Activated CD4-positive, alpha-beta T cell treated with anti-CD3 and anti-CD28 coated beads, Interleukin-2, amount 10 ng/mL, durations not matched to agents 24 days and 14 days (primary cell): ENCODE results near the gene E2F3. TPM values are rescaled to one million over a fixed set of nuclear protein-coding genes. Genes with fewer than 3 reads are reported as not detected.

ENCODE experiments used
- DNase-seq: peaks from one replicate; pipeline ENCODE4 v3.0.0; 2022
- H3K27ac Mint-ChIP-seq: one replicate; pipeline ENCODE4 v1.8.0; 2022; ENCODE audit warnings: mild to moderate bottlenecking, mixed read lengths
- H3K27me3 Mint-ChIP-seq: one replicate; pipeline ENCODE4 v1.8.0; 2022; ENCODE audit warnings: mixed read lengths
- H3K36me3 Mint-ChIP-seq: one replicate; pipeline ENCODE4 v1.8.0; 2022; ENCODE audit warnings: low read depth, mild to moderate bottlenecking, mixed read lengths
- H3K4me1 Mint-ChIP-seq: one replicate; pipeline ENCODE4 v1.8.0; 2021; ENCODE audit warnings: mixed read lengths
- H3K4me3 Mint-ChIP-seq: one replicate; pipeline ENCODE4 v1.8.0; 2022; ENCODE audit warnings: mild to moderate bottlenecking, moderate library complexity, mixed read lengths
- H3K9me3 Mint-ChIP-seq: one replicate; pipeline ENCODE4 v1.8.0; 2021; ENCODE audit warnings: mixed read lengths
- intact Hi-C: fragments of 100-400 bp; cut with micrococcal nuclease; formaldehyde crosslinking; loops from one replicate; pipeline ENCODE4 v1.15.1; 2023
- total RNA-seq: library from RNA; stranded (reverse); gene quantifications from 2 replicates; pipeline ENCODE4 v1.2.3, GENCODE V29; 2022

E2F3 gene
- total RNA-seq, 1 donor from 2014 or later: 28.0 TPM

DNA sequence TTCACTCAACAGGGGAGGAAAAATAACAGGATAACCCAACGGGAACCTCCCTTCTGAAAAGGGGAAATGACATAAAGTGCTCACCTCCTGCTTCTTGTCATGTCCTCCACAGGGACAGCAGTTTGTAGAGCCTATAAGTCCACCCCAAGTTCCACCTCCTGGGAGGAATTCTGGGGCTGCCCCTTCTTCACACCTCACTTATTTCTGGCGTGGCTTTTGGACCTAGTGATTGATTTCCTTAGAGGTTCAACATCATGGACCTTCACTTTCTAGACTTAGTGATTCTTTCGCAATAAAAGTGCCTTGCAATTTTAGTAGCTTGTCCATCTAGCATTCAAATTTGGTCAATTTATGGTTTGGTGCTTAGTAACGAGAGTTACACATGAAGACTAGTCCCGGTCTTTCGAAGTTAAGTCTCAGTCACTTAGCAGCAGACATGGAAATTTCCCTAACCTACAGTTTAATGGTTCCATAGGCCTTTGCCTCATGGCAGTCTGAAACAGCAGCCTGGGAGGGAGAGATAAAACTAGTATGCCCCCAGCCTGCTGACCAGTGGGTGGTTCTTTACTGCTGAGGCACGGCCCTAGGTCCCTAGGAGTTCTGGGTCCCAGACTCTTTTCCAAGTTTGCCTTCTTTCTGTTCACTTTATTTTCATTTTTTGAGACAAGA lies 73.3 kb downstream of the E2F3 start:
- Mint-ChIP-seq H3K27ac (no peak overlapping the region), H3K9me3 (no peaks in the 10 kb centered on the region), H3K4me1 (peaks cover 13% of the 10 kb centered on the region), H3K36me3 (peaks cover 18% of the 10 kb centered on the region), H3K4me3 (no peak overlapping the region), H3K27me3 (no peaks in the 10 kb centered on the region)
- intact Hi-C loops: no loop called here
- DNase-seq: no peak

GRCh38 chr6:20476501-20477043 lies 74.9 kb downstream of the E2F3 start:
- H3K4me1 Mint-ChIP-seq: peaks cover 13% of the 10 kb centered on the region
- no peaks in the 10 kb centered on the region for H3K9me3 Mint-ChIP-seq
- intact Hi-C loops: no loop called here
- H3K27ac Mint-ChIP-seq: no peak overlapping the region
- no peak overlapping the region for H3K4me3 Mint-ChIP-seq
- no peaks in the 10 kb centered on the region for H3K27me3 Mint-ChIP-seq
- peaks cover 27% of the 10 kb centered on the region for H3K36me3 Mint-ChIP-seq
- no peak for DNase-seq

GRCh38 chr6:20477485-20477884 lies 75.8 kb downstream of the E2F3 start:
- Mint-ChIP-seq H3K36me3 (peaks cover 30% of the 10 kb centered on the region), H3K27ac (no peak overlapping the region), H3K27me3 (no peaks in the 10 kb centered on the region), H3K4me3 (no peak overlapping the region), H3K4me1 (peaks cover 13% of the 10 kb centered on the region), H3K9me3 (no peaks in the 10 kb centered on the region)
- intact Hi-C loops: no loop called here
- no peak for DNase-seq

- Mint-ChIP-seq H3K36me3 (peaks cover 44% of the 10 kb centered on the region), H3K4me3 (no peak overlapping the region), H3K4me1 (peaks cover 4% of the 10 kb centered on the region), H3K27me3 (no peaks in the 10 kb centered on the region), H3K27ac (no peak overlapping the region), H3K9me3 (no peaks in the 10 kb centered on the region)
- intact Hi-C loops: no loop called here
- no peak for DNase-seq
These were observed 77.4 kb downstream of the E2F3 start for GRCh38 chr6:20479060-20479459.

- DNase-seq: no peak
- peaks cover 2% of the 10 kb centered on the region for H3K4me1 Mint-ChIP-seq
- no peak overlapping the region for H3K27ac Mint-ChIP-seq
- intact Hi-C loops: no loop called here
- peaks cover 46% of the 10 kb centered on the region for H3K36me3 Mint-ChIP-seq
- H3K9me3 Mint-ChIP-seq: no peaks in the 10 kb centered on the region
- no peak overlapping the region for H3K4me3 Mint-ChIP-seq
- H3K27me3 Mint-ChIP-seq: no peaks in the 10 kb centered on the region
These were observed 77.8 kb downstream of the E2F3 start for GRCh38 chr6:20479526-20479925.

DNA sequence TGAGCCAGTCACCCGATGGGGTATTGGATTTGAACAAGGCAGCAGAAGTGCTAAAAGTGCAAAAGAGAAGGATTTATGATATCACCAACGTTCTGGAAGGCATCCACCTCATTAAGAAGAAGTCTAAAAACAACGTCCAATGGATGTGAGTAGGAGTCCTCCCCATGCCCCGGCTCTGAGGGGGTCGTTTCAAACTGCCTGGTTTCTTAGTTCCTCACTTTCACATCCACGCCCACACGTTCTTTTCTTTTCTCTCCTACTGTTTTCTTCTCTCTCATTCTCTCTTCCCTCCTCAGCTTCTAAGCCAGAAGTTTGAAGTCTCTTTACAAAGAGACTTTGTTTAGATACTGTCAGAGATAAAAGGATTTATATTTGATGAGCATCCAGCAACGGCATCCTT lies 79.6 kb downstream of the E2F3 start:
- H3K27ac Mint-ChIP-seq: peak overlapping the region; percentile 9
- no peak overlapping the region for H3K4me3 Mint-ChIP-seq
- H3K9me3 Mint-ChIP-seq: no peaks in the 10 kb centered on the region
- intact Hi-C loops: no loop called here
- peaks cover 46% of the 10 kb centered on the region for H3K36me3 Mint-ChIP-seq
- H3K27me3 Mint-ChIP-seq: no peaks in the 10 kb centered on the region
- no peak for DNase-seq
- H3K4me1 Mint-ChIP-seq: peaks cover 2% of the 10 kb centered on the region

DNA sequence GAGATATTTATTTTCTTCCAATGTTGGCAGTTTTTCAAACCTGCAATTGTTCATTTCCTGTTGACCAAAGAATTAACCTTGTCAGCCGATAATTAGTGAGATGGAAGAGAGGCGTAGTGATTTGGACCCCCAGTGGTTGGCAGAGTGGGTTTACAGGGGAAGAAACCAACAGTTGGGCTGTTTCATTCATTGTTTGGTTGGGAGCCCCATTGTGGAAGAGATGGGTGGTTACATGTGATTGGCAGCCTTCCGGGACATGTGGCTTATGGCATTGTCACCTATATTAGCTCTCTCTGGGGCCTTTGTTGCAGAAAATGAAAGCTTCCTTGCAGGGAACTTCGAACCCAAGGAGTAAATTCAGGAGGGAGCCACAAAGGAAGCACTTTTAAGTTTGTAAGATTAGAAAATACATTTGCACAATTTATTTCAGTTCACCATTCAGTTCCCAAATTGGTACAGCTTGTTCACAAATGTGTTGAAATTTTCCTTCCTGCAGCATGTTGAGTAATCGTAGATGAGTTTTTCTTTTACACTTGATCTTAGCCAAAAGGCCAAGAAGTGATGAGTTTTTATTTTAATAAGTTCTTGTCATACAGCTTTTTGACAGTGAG lies 82.3 kb downstream of the E2F3 start:
- intact Hi-C loops: no loop called here
- H3K27me3 Mint-ChIP-seq: no peaks in the 10 kb centered on the region
- peaks cover 65% of the 10 kb centered on the region for H3K36me3 Mint-ChIP-seq
- peaks cover 4% of the 10 kb centered on the region for H3K4me1 Mint-ChIP-seq
- peaks cover 5% of the 10 kb centered on the region for H3K9me3 Mint-ChIP-seq
- H3K27ac Mint-ChIP-seq: no peak overlapping the region
- no peak overlapping the region for H3K4me3 Mint-ChIP-seq
- DNase-seq: no peak

DNA sequence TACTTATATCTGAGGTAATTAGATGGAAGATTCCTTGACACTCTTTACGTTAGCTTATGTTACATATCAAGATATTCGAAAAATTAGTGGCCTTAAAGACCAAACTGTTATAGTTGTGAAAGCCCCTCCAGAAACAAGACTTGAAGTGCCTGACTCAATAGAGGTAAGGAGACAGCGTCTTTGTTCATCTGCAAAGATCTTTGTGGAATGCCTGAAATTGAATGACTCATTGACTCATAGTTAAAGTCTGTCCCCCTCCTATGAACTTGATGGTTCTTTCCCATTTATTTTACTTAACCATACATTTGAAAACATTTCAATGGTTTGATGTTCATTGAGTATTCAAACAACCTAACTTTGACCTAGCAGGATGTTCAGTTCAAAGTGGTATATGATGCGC lies 85.0 kb downstream of the E2F3 start:
- Mint-ChIP-seq H3K36me3 (peaks cover 67% of the 10 kb centered on the region), H3K4me1 (peaks cover 1% of the 10 kb centered on the region), H3K4me3 (no peak overlapping the region), H3K9me3 (peaks cover 5% of the 10 kb centered on the region), H3K27me3 (no peaks in the 10 kb centered on the region), H3K27ac (no peak overlapping the region)
- intact Hi-C loops: no loop called here
- DNase-seq: no peak

DNA sequence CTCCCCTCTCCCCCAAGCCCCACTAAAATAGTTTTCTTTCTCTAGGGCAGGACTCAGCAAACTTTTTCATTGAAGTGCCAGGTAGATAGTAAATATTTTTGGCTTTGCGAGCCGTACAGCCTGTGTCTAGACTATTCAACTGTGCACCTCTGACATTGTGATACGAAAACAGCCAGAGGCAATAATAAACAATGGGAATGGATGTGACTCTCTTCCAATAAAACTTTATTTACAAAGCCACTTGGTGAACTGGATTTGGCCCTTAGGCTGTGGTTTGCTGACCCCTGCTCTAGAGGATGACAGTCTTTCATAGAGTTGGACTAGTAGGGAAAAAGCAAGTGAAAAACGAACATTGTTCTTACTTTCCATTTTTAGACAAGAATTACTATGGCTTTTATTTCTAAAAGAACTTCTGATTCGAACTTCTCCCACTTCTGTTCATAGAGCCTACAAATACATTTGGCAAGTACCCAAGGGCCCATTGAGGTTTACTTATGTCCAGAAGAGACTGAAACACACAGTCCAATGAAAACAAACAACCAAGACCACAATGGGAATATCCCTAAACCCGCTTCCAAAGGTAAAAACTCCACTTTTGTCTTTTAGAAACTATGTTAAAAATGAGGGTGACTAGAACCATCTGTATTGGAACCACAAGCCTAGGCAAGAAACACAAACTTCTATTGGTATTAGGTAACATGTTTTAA lies 86.1 kb downstream of the E2F3 start:
- H3K4me3 Mint-ChIP-seq: no peak overlapping the region
- H3K4me1 Mint-ChIP-seq: peaks cover 1% of the 10 kb centered on the region
- peaks cover 5% of the 10 kb centered on the region for H3K9me3 Mint-ChIP-seq
- peaks cover 63% of the 10 kb centered on the region for H3K36me3 Mint-ChIP-seq
- no peak for DNase-seq
- intact Hi-C loops: no loop called here
- no peaks in the 10 kb centered on the region for H3K27me3 Mint-ChIP-seq
- H3K27ac Mint-ChIP-seq: no peak overlapping the region

- Mint-ChIP-seq H3K4me1 (peaks cover 1% of the 10 kb centered on the region), H3K9me3 (peaks cover 5% of the 10 kb centered on the region), H3K36me3 (peaks cover 47% of the 10 kb centered on the region), H3K27me3 (no peaks in the 10 kb centered on the region), H3K27ac (no peak overlapping the region), H3K4me3 (no peak overlapping the region)
- DNase-seq: no peak
- intact Hi-C loops: no loop called here
These were observed 88.9 kb downstream of the E2F3 start for GRCh38 chr6:20490591-20490990.

DNA sequence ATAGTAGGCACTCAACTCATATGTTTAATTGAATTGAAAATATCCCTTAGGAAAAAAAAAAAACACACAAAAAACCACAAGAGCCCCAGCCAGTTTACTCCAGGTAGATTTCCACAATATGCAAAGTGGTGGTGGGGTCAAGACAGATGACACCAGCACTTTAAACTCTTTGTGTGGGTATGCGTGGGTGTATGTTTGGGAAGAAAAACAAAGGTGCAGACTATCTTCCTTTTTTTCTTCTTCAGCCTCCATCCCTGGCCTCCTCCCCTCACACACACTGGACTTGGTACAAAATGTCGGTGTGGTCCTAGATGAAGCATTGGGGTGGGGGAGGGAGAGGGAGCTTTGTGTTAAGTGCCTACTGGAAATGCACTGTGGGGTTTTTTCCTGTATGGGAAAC lies 90.4 kb downstream of the E2F3 start:
- no peaks in the 10 kb centered on the region for H3K27me3 Mint-ChIP-seq
- H3K27ac Mint-ChIP-seq: no peak overlapping the region
- H3K36me3 Mint-ChIP-seq: peaks cover 39% of the 10 kb centered on the region
- H3K4me3 Mint-ChIP-seq: no peak overlapping the region
- DNase-seq: no peak
- intact Hi-C loops: no loop called here
- peaks cover under 1% of the 10 kb centered on the region for H3K9me3 Mint-ChIP-seq
- H3K4me1 Mint-ChIP-seq: peaks cover under 1% of the 10 kb centered on the region

- DNase-seq: no peak
- Mint-ChIP-seq H3K36me3 (peaks cover 4% of the 10 kb centered on the region), H3K27ac (no peak overlapping the region), H3K9me3 (peaks cover 4% of the 10 kb centered on the region), H3K27me3 (peaks cover 11% of the 10 kb centered on the region), H3K4me3 (no peak overlapping the region), H3K4me1 (peaks cover 2% of the 10 kb centered on the region)
- intact Hi-C loops: no loop called here
These were observed 95.7 kb downstream of the E2F3 start for GRCh38 chr6:20497216-20498040.

- Mint-ChIP-seq H3K4me3 (no peak overlapping the region), H3K27ac (no peak overlapping the region), H3K36me3 (peaks cover 2% of the 10 kb centered on the region), H3K27me3 (peaks cover 11% of the 10 kb centered on the region), H3K4me1 (peaks cover 2% of the 10 kb centered on the region), H3K9me3 (peaks cover 4% of the 10 kb centered on the region)
- no peak for DNase-seq
- intact Hi-C loops: no loop called here
These were observed 96.3 kb downstream of the E2F3 start for GRCh38 chr6:20498041-20498385.

DNA sequence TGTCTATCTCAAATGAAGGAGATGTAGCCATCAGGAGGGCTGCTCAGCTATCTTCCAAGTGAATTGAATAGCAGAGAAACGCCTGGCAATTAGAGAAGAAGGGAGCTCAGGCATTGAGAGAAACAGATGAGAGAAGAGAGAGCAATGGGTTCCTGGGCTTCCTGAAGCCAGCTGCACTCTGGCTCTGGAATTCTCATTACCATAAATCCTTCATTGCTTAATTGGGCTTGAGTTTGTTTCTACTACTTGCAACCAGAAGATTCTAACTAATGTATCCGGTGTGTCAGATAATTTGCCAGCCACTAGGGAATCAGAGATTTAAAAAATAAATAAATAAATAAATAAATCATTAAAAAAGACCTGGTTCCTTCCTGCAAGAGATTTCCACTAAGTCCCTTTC lies 107.5 kb downstream of the E2F3 start:
- DNase-seq: no peak
- no peaks in the 10 kb centered on the region for H3K4me1 Mint-ChIP-seq
- no peak overlapping the region for H3K4me3 Mint-ChIP-seq
- H3K27ac Mint-ChIP-seq: no peak overlapping the region
- no peaks in the 10 kb centered on the region for H3K9me3 Mint-ChIP-seq
- H3K36me3 Mint-ChIP-seq: no peaks in the 10 kb centered on the region
- intact Hi-C loops: no loop called here
- peaks cover 14% of the 10 kb centered on the region for H3K27me3 Mint-ChIP-seq
